H1 (cell line): ENCODE measurements around the gene KCNB1. TPM values are rescaled to one million over a fixed set of nuclear protein-coding genes. Genes with fewer than 3 reads are reported as not detected.

Source experiments
- CTCF ChIA-PET: fragments of 300-600 bp; sonication (Branson Sonifier 250); formaldehyde crosslinking; loops from one replicate; lab custom pipeline; 2021; ENCODE audit not compliant: partially characterized antibody; lab: Charles Lee
- POLR2A ChIA-PET: fragments of 300-600 bp; sonication (Branson Sonifier 250); formaldehyde crosslinking; loops from one replicate; lab custom pipeline; 2021; ENCODE audit warnings: inconsistent platforms; ENCODE audit not compliant: partially characterized antibody; lab: Charles Lee
- DNase-seq, 2 experiments: peaks; one replicate each; pipeline versions ENCODE4 v3.0.0 to v3.0.0-alpha.2; 2010 to 2022; ENCODE audit warnings: low spot score in 2 of 2, low read depth in 1 of 2, mixed read lengths in 1 of 2
- FAIRE-seq: peaks from 2 replicates; lab custom pipeline; 2011; peaks lifted over from hg19 to GRCh38; lab: Jason Lieb, UNC
- H2AFZ ChIP-seq: 2 replicates; pipeline ENCODE4 v1.8.1; 2012; ENCODE audit warnings: low read length, inconsistent platforms
- H2AK5ac ChIP-seq: 2 replicates; pipeline ENCODE4 v1.6.1; 2013; ENCODE audit warnings: low read depth, low read length
- H2BK120ac ChIP-seq: replicated peaks from 2 replicates; pipeline ENCODE3; 2013; ENCODE audit warnings: low read depth, low read length, inconsistent platforms
- H2BK12ac ChIP-seq: 2 replicates; pipeline ENCODE4 v1.6.1; 2013; ENCODE audit warnings: low read depth, low read length
- H2BK15ac ChIP-seq: 2 replicates; pipeline ENCODE4 v1.6.1; 2013; ENCODE audit warnings: low read length
- H2BK20ac ChIP-seq: 2 replicates; pipeline ENCODE4 v1.6.1; 2013; ENCODE audit warnings: low read length
- H2BK5ac ChIP-seq: 2 replicates; pipeline ENCODE4 v1.6.1; 2013; ENCODE audit warnings: low read depth, low read length
- H3K14ac ChIP-seq: 2 replicates; pipeline ENCODE4 v1.6.1; 2013; ENCODE audit warnings: inconsistent platforms; ENCODE audit not compliant: insufficient read length
- H3K18ac ChIP-seq: 2 replicates; pipeline ENCODE4 v1.6.1; 2013; ENCODE audit warnings: low read length; ENCODE audit errors: extremely low read depth
- H3K23ac ChIP-seq: 2 replicates; pipeline ENCODE4 v1.6.1; 2013; ENCODE audit warnings: inconsistent platforms; ENCODE audit not compliant: insufficient read length
- H3K23me2 ChIP-seq: 2 replicates; pipeline ENCODE4 v1.6.1; 2013; ENCODE audit warnings: low read depth, low read length
- H3K27ac ChIP-seq: 2 replicates; pipeline ENCODE4 v1.6.1; 2011; ENCODE audit warnings: low read depth, low read length, inconsistent platforms
- H3K27me3 ChIP-seq, 4 experiments: replicated peaks in 1 of 4; 1 replicate in 1 of 4; 2 replicates in 3 of 4; pipeline versions ENCODE4 v1.6.1 to v1.8.1; 2011 to 2013; ENCODE audit warnings: low read length in 3 of 4, mild to moderate bottlenecking in 3 of 4, inconsistent platforms in 2 of 4, mixed read lengths in 2 of 4, moderate library complexity in 1 of 4; ENCODE audit not compliant: control insufficient read depth in 3 of 4, insufficient read depth in 3 of 4; ENCODE audit errors: extremely low read depth in 1 of 4
- H3K36me3 ChIP-seq, 4 experiments: 2 replicates each; pipeline versions ENCODE4 v1.6.1 to v1.8.1; 2011 to 2013; ENCODE audit warnings: mild to moderate bottlenecking in 4 of 4, low read length in 3 of 4, moderate library complexity in 2 of 4, control low read depth in 1 of 4, inconsistent platforms in 1 of 4; ENCODE audit not compliant: insufficient read depth in 4 of 4, control insufficient read depth in 2 of 4
- H3K4ac ChIP-seq: replicated peaks from 2 replicates; pipeline ENCODE3; 2013; ENCODE audit warnings: low read length, low read depth, mixed read lengths, inconsistent platforms; ENCODE audit not compliant: insufficient read length
- H3K4me1 ChIP-seq, 4 experiments: replicated peaks in 1 of 4; 1 replicate in 1 of 4; 2 replicates in 3 of 4; pipeline versions ENCODE4 v1.6.1 to v1.8.1; 2011 to 2013; ENCODE audit warnings: low read length in 3 of 4, inconsistent platforms in 2 of 4, mixed read lengths in 1 of 4; ENCODE audit not compliant: insufficient read depth in 4 of 4, control insufficient read depth in 3 of 4
- H3K4me2 ChIP-seq, 2 experiments: 2 replicates each; pipeline versions ENCODE4 v1.6.1 to v1.8.1; 2011 to 2013; ENCODE audit warnings: low read depth in 2 of 2, low read length in 2 of 2, control low read depth in 1 of 2, inconsistent platforms in 1 of 2, mild to moderate bottlenecking in 1 of 2; ENCODE audit not compliant: insufficient read depth in 1 of 2
- H3K4me3 ChIP-seq, 4 experiments: fragments of 200-600, 300-600 bp in 1 of 4; sonication (generic), shearing (Covaris generic), sonication (Bioruptor Twin) in 1 of 4; 2 replicates each; pipeline versions ENCODE4 v1.5.1 to v1.8.1; 2011 to 2016; ENCODE audit warnings: low read length in 4 of 4, low read depth in 3 of 4, control low read depth in 2 of 4, inconsistent platforms in 2 of 4, mild to moderate bottlenecking in 2 of 4, mixed read lengths in 1 of 4, moderate library complexity in 1 of 4; ENCODE audit not compliant: insufficient read depth in 2 of 4; ENCODE audit errors: extremely low read depth in 1 of 4
- H3K56ac ChIP-seq: replicated peaks from 2 replicates; pipeline ENCODE3; 2013; ENCODE audit warnings: low read depth, mild to moderate bottlenecking, mixed read lengths, low read length, inconsistent platforms; ENCODE audit not compliant: insufficient read length
- H3K79me1 ChIP-seq: 2 replicates; pipeline ENCODE4 v1.6.1; 2013; ENCODE audit warnings: low read depth, low read length, control low read depth
- H3K79me2 ChIP-seq, 2 experiments: 2 replicates each; pipeline versions ENCODE4 v1.6.1 to v1.8.1; 2012 to 2013; ENCODE audit warnings: low read length in 2 of 2, mild to moderate bottlenecking in 2 of 2, inconsistent platforms in 1 of 2; ENCODE audit not compliant: insufficient read depth in 2 of 2, control insufficient read depth in 1 of 2
- H3K9ac ChIP-seq, 4 experiments: replicated peaks in 1 of 4; 1 replicate in 1 of 4; 2 replicates in 3 of 4; pipeline versions ENCODE4 v1.6.1 to v1.8.1; 2011 to 2013; ENCODE audit warnings: low read depth in 3 of 4, low read length in 3 of 4, control low read depth in 2 of 4, mild to moderate bottlenecking in 2 of 4, moderate library complexity in 2 of 4, inconsistent platforms in 1 of 4; ENCODE audit errors: extremely low read depth in 1 of 4
- H3K9me3 ChIP-seq, 2 experiments: 2 replicates each; pipeline versions ENCODE4 v1.6.1 to v1.8.1; 2012 to 2013; ENCODE audit warnings: mild to moderate bottlenecking in 2 of 2, moderate library complexity in 2 of 2, control low read depth in 1 of 2, inconsistent platforms in 1 of 2, low read depth in 1 of 2, low read length in 1 of 2, mixed read lengths in 1 of 2; ENCODE audit not compliant: insufficient read depth in 2 of 2
- H4K20me1 ChIP-seq, 2 experiments: replicated peaks in 1 of 2; 2 replicates each; pipeline versions ENCODE3 to v1.8.1; 2011 to 2013; ENCODE audit warnings: inconsistent platforms in 2 of 2, low read length in 2 of 2, mild to moderate bottlenecking in 1 of 2; ENCODE audit not compliant: insufficient read depth in 2 of 2, control insufficient read depth in 1 of 2
- H4K5ac ChIP-seq: 2 replicates; pipeline ENCODE4 v1.6.1; 2013; ENCODE audit warnings: low read length, low read depth, mixed read lengths, inconsistent platforms; ENCODE audit not compliant: insufficient read length
- H4K8ac ChIP-seq: 2 replicates; pipeline ENCODE4 v1.8.0; 2013; ENCODE audit warnings: mild to moderate bottlenecking, moderate library complexity, low read length, inconsistent platforms; ENCODE audit not compliant: insufficient read depth; ENCODE audit errors: extremely low read depth
- H4K91ac ChIP-seq: replicated peaks from 2 replicates; pipeline ENCODE3; 2013; ENCODE audit warnings: low read length, mixed read lengths, inconsistent platforms; ENCODE audit not compliant: insufficient read length
- BRCA1 ChIP-seq: IDR thresholded peaks from 2 replicates; pipeline ENCODE4 v1.6.1; 2012; ENCODE audit warnings: low read depth, low read length, improper control_type of control experiment
- CBX5 ChIP-seq: fragments of 300-800, 300-1000 bp; sonication (generic); IDR thresholded peaks from 2 replicates; pipeline ENCODE4 v1.7.1; 2016; ENCODE audit warnings: antibody characterized with exemption, low read length, low read depth
- CHD1 ChIP-seq: IDR thresholded peaks from 2 replicates; pipeline ENCODE4 v1.6.1; 2012; ENCODE audit warnings: low read depth, low read length, improper control_type of control experiment
- EP300 ChIP-seq, 2 experiments: IDR thresholded peaks; 1 replicate in 1 of 2; 2 replicates in 1 of 2; pipeline ENCODE4 v1.6.1; 2011 to 2012; ENCODE audit warnings: low read depth in 2 of 2, low read length in 2 of 2, mild to moderate bottlenecking in 2 of 2, borderline replicate concordance in 1 of 2, inconsistent platforms in 1 of 2, moderate library complexity in 1 of 2
- EZH2 ChIP-seq: fragments of 200-600 bp; sonication (generic); IDR thresholded peaks from 2 replicates; pipeline ENCODE4 v1.7.1; 2012; ENCODE audit warnings: low read depth, mild to moderate bottlenecking, moderate library complexity, low read length, inconsistent platforms; ENCODE audit not compliant: severe bottlenecking
- GTF2F1 ChIP-seq: IDR thresholded peaks from 2 replicates; pipeline ENCODE4 v1.6.1; 2012; ENCODE audit warnings: low read depth, low read length, improper control_type of control experiment, borderline replicate concordance
- HDAC2 ChIP-seq, 2 experiments: fragments of 300-600 bp in 1 of 2; sonication (generic) in 1 of 2; IDR thresholded peaks; 2 replicates each; pipeline ENCODE4 v1.6.1; 2011 to 2012; ENCODE audit warnings: low read depth in 2 of 2, low read length in 2 of 2, mild to moderate bottlenecking in 2 of 2, moderate library complexity in 2 of 2, borderline replicate concordance in 1 of 2, inconsistent platforms in 1 of 2
- WGBS, 2 experiments: shearing (Covaris generic) in 1 of 2; methylation state at CpG; one replicate each; pipeline versions ENCODE4 v1.1.6 to v1.1.7; 2013 to 2015; ENCODE audit warnings: low lambda C conversion rate in 2 of 2, mixed read lengths in 2 of 2, inconsistent platforms in 1 of 2, low coverage in 1 of 2, missing lambda C conversion rate in 1 of 2; ENCODE audit not compliant: insufficient replicate concordance in 2 of 2, insufficient coverage in 1 of 2, insufficient read length in 1 of 2; ENCODE audit errors: extremely low coverage in 1 of 2, missing lambda C conversion rate in 1 of 2; 5-methylcytosine and 5-hydroxymethylcytosine counted together
- polyA plus RNA-seq, 7 experiments: library from polyadenylated mRNA; depleted of rRNA in 3 of 7; stranded (reverse) in 5 of 7; unstranded in 2 of 7; fragments of >200 nt in 5 of 7; fragments of 200-250 nt in 2 of 7; gene quantifications; 1 replicate in 5 of 7; 2 replicates in 1 of 7; 4 replicates in 1 of 7; pipeline versions ENCODE4 v1.2.1 to v1.2.3, GENCODE V29; 2011 to 2013; ENCODE audit warnings: missing spikeins in 2 of 7, mixed read lengths in 2 of 7
- total RNA-seq: library from RNA; stranded (reverse); fragmentation: NEBNext Ultra II Directional; extraction: Animal tissue kit (Norgen Biotek cat#: 25700); gene quantifications from 2 replicates; pipeline ENCODE4 v1.2.1, GENCODE V29; 2021

The KCNB1 gene
- total and polyA plus RNA-seq, 2 of the 8 experiments (the other 6 are each of a cell fraction or from before 2014, with no cell fraction given) = 0.58 to 0.67 TPM

- H3K4me1 ChIP-seq = no peaks in the 10 kb centered on the region
- no peak overlapping the region for H4K5ac ChIP-seq
- H3K4me3 ChIP-seq = no peak overlapping the region
- no peak overlapping the region for H3K23ac ChIP-seq
- H3K9me3 ChIP-seq = no peaks in the 10 kb centered on the region
- no peak overlapping the region for H4K91ac ChIP-seq
- WGBS, 2 experiments = 96% methylated on average over 11 of the region's 11 CpGs; no CpG with 5 or more reads in 1 of the 2 experiments
- H3K9ac ChIP-seq = no peak overlapping the region
- H3K79me1 ChIP-seq = no peaks in the 10 kb centered on the region
- ChIA-PET CTCF (interaction anchor here (0.6 to 13.1 kb wide), 10 partner anchors 8 to 169 kb away, joined by 3 to 126 read pairs (median 5); partner anchors contain the start of gene KCNB1), POLR2A (no interaction called here)
- H3K4me2 ChIP-seq = no peak overlapping the region
- 0 out of 2 replicates have a peak, but pooled peaks cover 2% of the 10 kb centered on the region for H3K23me2 ChIP-seq
- no peak overlapping the region for H3K14ac ChIP-seq
- no peak overlapping the region for H2BK120ac ChIP-seq
- no peak overlapping the region for H4K8ac ChIP-seq
- H3K56ac ChIP-seq = no peak overlapping the region
- no peak overlapping the region for H2BK12ac ChIP-seq
- no peak overlapping the region for H3K27ac ChIP-seq
- no peaks in the 10 kb centered on the region for H3K27me3 ChIP-seq
- H3K36me3 ChIP-seq = no peaks in the 10 kb centered on the region
- H2BK20ac ChIP-seq = no peak overlapping the region
- H2AK5ac ChIP-seq = no peak overlapping the region
- H4K20me1 ChIP-seq = no peaks in the 10 kb centered on the region
- no peak overlapping the region for H2BK15ac ChIP-seq
- H2AFZ ChIP-seq = no peak overlapping the region
- no peak overlapping the region for H3K4ac ChIP-seq
- DNase-seq (no peak), FAIRE-seq (no peak)
- H3K79me2 ChIP-seq = no peaks in the 10 kb centered on the region
- no peak overlapping the region for H2BK5ac ChIP-seq
- TF ChIP-seq CHD1 = no peak
- no peak for TF ChIP-seq CBX5
- no peak for TF ChIP-seq HDAC2 (IDR thresholded peaks at IDR 0.05; ENCODE audit: borderline replicate concordance in 1 of 2, low read depth in 2 of 2, low read length in 2 of 2)
- no peak for TF ChIP-seq EP300 (IDR thresholded peaks at IDR 0.05; ENCODE audit: borderline replicate concordance in 1 of 2, low read depth in 2 of 2, low read length in 2 of 2)
- TF ChIP-seq GTF2F1 = no peak
- no peak for TF ChIP-seq EZH2
- no peak for TF ChIP-seq BRCA1
- no peak overlapping the region for H3K18ac ChIP-seq
Measured at GRCh38 chr20:49338061-49338460, 144.4 kb downstream of the KCNB1 start.
